Activated gamma-delta T cell treated with Interleukin-2 at 50 U/mL for 16 hours (primary cell): ENCODE data around the gene RGL4.

ENCODE experiments used
- DNase-seq: peaks from one replicate; pipeline ENCODE4 v3.0.0-alpha.2; 2020

RGL4 gene

GRCh38 chr22:23681026-23681809, 9.6 kb upstream of the RGL4 start:
- no peak for DNase-seq

DNA sequence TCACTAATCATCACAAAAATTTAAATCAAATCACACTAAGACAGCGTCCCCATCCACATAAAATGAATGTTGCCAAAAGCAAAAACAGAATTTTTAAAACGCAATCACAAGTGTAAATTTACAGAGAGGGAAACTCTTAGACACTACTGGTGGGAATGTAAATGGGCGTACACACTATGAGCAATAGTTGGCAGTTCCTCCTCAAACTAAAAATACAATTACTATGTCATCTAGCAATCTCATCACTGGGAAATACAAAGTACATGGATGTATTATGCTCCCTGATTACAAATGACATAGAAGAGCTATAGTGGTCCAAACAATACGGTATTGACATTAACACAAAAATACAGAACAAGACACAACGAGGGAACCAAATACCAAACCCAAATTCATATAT, 8.7 kb upstream of the RGL4 start:
- DNase-seq: no peak

- DNase-seq: no peak
Measured at GRCh38 chr22:23682827-23683355, 7.9 kb upstream of the RGL4 start.

DNA sequence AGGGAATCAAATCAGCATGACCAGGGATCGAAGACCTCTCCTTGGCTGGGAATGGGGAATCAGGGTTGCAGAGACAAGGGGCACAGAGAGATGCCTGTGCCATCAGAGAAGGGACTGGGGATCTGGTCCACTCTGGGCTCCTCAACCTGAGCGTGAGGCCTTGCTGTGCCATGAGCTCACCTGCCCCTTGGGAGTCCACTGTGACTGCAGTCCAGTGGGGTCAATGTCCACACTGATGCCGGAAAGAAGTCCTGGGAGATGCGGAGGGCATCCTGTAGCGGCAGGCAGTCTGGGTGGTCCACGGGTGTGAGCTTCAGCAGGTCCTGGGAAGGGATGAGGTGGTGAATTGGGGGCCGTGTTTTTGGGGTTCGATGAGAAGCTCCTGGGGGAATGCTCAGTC, 7.3 kb upstream of the RGL4 start:
- DNase-seq: no peak

GRCh38 chr22:23684026-23684425, 6.8 kb upstream of the RGL4 start:
- DNase-seq: no peak

- no peak for DNase-seq
Measured at GRCh38 chr22:23684561-23685031, 6.2 kb upstream of the RGL4 start.

- DNase-seq: no peak
Measured at GRCh38 chr22:23685205-23685784, 5.5 kb upstream of the RGL4 start.

DNA sequence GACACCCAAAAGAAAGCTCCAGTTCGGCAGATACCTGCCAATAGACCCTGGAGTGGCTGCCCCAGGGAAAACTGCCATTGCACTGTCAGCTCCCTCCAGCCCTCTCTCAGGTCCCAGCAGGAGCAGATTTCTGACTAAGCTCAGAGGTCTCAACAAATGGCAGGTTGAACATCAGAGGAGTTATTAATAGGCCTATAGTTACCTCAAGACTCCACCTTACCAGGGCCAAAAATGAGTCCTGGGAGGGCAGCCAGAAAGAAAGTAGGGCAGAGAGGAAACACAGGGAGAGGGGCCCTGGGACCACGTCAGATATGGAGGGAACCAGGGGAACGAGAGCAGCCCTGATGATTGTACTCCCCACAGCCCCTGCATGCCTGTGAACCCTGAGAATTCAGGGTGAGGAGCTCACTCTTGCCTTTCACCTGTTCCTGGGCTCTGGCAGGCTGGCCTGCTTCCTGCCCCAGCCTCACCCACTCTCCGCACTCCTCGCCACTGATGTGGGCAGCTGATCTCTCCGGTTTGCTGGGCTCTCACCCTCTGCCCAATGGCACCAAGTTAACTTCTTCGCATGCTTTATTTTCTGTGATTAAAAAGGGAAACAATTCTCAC, 4.3 kb upstream of the RGL4 start:
- no peak for DNase-seq

GRCh38 chr22:23688121-23688520, 2.7 kb upstream of the RGL4 start:
- no peak for DNase-seq

DNA sequence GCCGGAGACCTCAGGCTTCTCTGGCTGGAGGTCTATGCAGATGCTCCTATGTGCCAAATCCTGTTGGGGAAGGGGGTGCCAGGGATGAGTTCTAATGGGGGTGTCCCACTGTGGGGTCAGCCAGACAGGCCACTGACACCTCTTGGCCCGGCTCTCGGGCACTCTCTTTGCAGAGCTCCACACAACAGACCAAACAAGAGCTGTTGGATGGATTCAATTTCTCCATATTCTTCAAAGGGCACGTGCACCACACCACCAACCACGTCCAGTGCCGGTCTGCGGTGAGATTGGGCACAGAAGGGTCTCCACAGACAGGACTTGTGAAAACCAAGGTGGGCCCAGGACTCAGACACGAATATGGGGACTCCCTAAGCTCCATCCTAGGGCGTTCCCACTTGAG, 2.2 kb upstream of the RGL4 start:
- no peak for DNase-seq

GRCh38 chr22:23689414-23689813, 1.4 kb upstream of the RGL4 start:
- DNase-seq: no peak

GRCh38 chr22:23691748-23692423, 1.1 kb downstream of the RGL4 start:
- no peak for DNase-seq

- no peak for DNase-seq
Measured at GRCh38 chr22:23692598-23693291, 1.9 kb downstream of the RGL4 start.

DNA sequence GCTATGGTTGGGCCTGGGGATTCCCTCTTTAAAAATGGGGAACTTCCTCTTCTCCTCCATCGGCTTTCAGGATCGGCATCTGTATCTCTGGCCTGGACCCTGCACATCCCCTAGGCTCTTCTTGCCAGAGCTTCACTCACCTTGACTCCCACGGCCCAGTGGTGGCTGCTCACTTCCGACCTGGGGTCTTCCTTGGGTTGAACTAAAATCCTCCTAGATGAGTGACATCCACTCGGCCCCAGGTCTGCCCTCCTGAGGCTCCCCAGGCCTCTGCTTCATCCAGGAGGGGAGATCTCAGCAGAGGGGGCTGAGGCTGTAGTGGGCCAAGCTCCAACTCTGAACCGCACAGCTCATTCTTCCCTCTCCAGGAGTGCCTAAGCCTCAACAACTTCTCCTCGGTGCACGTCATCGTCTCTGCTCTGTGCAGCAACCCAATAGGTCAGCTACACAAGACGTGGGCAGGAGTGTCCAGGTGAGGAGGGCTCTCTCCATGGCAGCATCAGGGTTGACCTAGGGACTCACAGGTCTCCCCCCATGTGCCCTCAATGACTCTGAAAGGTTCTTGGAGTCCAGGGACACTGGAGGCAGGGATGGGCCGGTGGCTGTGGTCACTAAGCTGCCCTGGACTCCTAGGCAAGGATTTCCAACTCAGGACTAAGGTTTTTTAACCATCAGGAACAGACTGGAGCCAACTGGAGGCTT, 3.3 kb downstream of the RGL4 start:
- no peak for DNase-seq

- no peak for DNase-seq
Measured at GRCh38 chr22:23695141-23695540, 4.3 kb downstream of the RGL4 start.

DNA sequence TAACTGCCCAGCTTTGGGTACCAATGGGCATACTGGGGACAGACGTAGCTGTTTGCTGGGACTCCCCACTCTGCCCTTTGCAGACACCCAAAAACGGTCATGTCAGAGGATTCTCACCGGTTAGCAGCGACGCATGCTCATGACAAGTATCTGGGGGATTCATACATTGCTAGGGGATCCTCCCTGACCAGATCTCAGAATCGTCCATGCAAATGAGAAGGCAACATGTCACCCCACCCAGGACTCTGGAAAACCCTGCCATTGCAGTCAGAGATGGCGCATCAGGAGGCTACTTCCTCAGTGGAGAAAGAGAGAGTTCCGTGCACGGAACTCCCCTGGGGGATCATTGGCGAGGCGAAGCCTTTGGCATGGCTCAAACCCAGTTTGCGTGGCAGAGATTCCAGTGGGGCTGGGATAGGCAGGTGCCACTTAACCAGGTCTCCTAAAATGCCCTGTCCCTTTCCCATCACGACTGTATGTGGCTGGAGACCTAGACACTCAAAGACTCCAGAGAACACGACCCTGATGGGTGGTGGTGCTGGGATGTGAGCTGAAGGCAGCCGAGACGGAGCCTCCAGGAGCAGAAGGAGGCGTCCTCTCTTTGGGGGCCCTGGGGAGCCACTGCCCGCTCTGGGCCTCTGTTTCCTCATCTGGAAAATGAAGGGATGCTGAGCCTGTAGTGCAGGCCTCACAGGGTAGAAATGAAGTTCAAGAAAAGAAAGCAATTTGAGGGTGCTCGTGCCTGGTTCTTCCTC, 4.9 kb downstream of the RGL4 start:
- DNase-seq: no peak

GRCh38 chr22:23696326-23696851, 5.6 kb downstream of the RGL4 start:
- DNase-seq: peak; percentile 76

GRCh38 chr22:23697031-23697970, 6.5 kb downstream of the RGL4 start:
- DNase-seq: no peak

- no peak for DNase-seq
Measured at GRCh38 chr22:23698094-23698493, 7.3 kb downstream of the RGL4 start.

- no peak for DNase-seq
Measured at GRCh38 chr22:23698673-23699235, 7.9 kb downstream of the RGL4 start.
